Activated CD8-positive, alpha-beta memory T cell treated with anti-CD3 and anti-CD28 coated beads, Interleukin-2, amount 50 U/mL, for 24 hours (primary cell): Measurements from ENCODE around the gene GBX1.

Experiments used
- DNase-seq: peaks from one replicate; pipeline ENCODE4 v3.0.0-alpha.2; 2020; ENCODE audit errors: extremely low read depth

Gene GBX1

DNA sequence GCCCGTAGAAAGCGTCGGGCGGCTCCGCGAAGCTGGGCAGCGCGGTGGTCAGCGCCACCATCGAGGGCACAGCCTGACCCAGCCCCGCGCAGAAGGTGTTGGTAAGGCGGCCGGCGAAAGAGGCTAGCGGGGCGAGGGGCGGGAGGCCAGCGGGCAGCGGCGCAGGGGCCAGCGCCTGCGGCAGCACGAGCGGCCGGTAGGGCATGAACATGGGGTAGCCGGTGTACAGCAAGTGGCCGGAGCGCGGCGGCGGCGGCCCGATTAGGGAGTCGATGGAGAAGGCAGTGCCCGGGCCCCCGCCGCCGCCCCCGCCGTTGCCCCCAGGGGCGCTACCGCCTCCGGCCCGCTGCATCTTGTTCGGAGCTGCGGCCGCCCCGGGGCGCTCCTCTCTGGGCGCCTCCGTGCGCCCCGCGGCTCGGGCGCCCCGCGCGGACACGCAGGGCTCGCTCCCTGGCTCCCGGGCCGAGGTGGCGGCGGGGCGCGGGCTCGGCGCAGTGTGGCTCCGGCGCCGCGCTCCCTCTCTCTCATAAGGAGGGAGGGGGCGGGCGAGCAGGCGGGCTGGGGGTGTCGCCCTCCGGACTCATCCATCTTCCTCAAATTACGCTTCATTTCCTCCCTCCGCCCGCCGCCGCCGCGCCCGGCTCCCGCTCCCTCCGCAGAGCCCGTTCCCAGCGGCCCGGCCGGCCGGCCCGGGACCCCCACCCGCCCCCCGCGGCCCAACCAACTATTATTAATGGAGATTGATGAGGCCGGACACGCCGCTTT is at the start of gene GBX1:
Gene GBX1 (minus strand): TSS at position 498 of the 765 bp plus-strand sequence. CDS start 146 bp downstream, at position 352.
- DNase-seq: no peak

- no peak for DNase-seq
Observed at GRCh38 chr7:151215396-151215795, 47.9 kb upstream of the GBX1 start.

DNA sequence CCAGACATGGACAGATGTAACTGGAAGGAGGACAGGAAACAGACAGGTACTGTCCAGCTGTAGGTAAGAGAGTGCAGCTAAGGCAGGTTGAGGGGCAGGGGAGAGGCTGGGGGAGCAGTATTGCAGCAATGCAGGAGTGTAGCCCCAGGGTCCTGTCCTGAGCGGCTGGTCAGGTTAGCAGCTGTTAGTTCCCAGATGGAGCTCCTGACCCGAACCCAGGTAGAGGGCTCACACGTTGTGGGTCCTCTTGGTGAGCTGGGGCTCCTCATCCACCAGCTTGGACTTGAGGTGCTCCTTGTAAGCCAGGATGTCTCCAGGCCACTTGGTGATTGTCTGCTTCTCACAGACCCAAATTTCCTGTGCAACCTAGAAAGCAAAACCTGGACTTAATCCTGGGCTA is 46.3 kb upstream of the GBX1 start:
- no peak for DNase-seq

GRCh38 chr7:151212626-151213025 is 45.1 kb upstream of the GBX1 start:
- no peak for DNase-seq

- DNase-seq: no peak
Observed at GRCh38 chr7:151211155-151211772, 43.8 kb upstream of the GBX1 start.

DNA sequence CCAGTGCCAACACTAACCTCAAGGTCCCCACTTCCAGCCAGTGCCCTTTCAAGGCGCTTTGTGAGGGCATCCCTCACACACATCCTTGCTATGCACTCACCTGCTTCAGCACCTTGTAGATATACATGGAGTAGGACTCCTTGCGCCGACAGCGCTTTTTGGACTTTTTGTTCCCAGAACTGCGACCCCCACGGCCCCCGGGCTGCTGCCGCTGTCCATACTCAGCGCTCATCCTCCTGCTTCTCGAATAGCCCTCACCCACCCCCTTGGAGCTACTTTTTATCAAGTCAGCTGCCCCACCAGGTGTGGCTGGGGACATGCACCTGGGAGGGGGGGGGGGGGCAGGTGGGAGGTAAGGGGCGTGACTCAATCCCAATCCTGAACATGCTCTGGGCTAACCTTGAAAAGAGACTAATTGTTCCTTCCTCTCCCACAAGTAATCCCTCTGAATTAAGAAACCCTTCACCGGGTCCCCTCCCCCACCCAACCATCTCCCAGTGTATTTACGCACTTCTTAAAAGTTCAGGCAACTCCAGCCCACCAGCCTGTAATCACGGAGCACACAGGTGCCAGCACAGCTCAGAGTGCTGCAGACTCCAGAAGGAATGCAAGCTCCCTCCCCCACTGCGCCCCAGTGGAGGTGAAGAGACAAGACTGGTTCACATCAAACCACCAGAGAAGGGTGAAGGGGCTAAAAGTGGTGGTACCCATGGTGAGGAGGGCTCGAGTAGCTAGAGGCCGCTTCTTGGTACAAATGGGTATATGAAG is 42.8 kb upstream of the GBX1 start, which contains the start of gene H2BK1:
Gene H2BK1 (minus strand): TSS at position 402 of the 768 bp plus-strand sequence. CDS start 170 bp downstream, at position 232.
- DNase-seq: no peak

DNA sequence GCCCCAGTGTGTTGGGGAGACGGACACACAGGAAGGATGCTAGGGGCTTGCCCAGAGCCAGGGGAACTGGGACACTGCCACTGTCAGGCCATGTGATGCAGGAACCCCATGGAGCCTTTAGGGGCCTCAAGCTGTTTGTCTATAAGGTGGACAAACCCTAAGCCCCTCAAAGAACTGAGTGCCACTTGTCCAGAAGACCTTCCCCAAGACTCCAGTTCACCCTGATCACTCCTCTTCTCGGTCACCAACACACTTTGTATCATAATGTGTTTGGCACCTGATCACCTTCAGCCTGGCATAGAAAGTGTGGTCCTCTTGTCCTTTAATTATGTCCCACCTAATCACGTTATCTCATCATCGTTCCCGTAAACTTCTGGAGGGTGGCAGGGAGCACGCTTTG is 42.1 kb upstream of the GBX1 start:
- no peak for DNase-seq

DNA sequence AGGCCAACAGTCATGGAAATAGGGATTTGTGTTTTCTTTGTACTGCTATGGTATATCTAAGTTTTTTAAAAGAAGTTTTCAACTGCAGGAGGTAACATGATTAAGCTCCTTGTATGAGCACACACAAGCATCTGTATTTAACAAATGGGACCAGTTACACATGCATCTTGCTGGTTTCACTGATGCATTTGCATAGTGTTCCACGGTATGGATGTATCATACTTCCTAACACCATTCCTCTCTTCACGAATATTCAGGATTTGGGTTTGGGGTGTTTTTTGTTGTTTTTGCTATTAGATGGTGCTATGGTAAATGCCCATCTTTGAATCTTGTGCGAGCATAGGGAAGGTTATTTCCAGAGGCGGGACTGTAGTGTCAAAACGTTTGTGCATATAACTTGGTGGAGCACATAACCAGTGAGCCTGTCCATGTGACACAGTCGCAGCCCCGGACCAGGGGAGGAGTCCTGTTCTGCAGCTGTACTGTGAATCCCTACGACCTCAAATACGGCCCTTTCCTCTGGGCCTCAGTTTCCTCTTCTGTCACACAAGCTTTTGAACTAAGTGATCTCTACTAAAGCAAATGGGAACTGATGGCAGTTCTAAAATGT is 40.9 kb upstream of the GBX1 start:
- no peak for DNase-seq

GRCh38 chr7:151207804-151208203 is 40.3 kb upstream of the GBX1 start:
- no peak for DNase-seq

DNA sequence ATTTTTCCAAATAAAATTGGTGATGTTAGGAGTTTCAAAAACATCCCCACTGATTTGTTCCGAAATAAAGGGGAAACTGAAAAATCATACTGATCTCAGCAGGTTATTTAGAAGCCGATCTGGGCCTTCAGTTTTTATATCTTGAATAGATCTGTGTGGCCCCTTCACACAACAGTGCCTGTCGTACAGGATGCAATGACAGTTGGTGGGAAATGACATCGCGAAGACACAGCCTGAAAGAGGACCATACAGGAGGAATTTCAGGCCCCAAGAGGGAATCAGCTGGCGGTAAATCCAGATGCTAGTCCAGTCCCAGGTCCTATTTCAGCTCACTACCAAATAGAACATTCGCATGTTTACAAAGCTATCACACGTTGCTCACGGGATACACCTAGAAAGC is 39.8 kb upstream of the GBX1 start:
- no peak for DNase-seq

DNA sequence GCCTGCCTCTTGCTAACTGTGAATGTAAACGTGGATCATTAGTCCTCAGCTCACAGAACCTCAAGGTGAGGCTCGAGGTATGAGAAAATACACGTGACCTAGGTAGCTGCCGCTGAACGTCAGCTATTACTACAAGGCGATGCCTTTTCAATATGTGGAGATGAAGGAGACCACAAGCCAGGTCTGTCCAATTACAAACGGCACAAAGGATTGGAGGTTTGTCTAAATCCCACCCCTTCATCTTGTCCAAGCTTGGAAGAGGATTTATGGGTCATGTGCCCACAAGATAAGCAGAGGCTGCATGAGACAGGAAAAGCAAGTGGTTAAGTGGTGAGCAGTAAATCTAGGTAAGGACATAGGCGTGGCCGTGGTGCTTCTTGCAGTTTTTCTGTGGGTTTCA is 39.4 kb upstream of the GBX1 start:
- no peak for DNase-seq

DNA sequence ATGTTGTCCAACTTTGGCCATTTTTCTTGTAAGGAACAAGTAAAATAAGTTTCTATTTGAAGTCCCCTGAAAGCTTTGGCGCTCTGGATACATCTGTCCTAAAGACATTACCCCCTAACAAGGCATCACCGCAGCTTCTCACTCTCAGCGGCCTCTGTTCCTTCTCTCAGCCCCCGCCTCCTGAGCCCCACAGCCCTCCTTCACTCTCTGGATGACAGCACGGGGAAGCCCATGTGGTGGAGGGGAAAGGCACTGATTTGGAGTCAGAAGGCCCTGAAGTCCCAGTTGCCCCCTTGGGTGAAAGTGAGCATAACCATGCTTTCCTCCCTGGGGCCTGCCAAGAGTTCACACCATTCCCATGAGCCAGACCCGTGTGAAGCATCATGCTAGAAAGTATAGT is 38.2 kb upstream of the GBX1 start:
- DNase-seq: no peak

GRCh38 chr7:151204383-151205032 is 37.0 kb upstream of the GBX1 start:
- no peak for DNase-seq

DNA sequence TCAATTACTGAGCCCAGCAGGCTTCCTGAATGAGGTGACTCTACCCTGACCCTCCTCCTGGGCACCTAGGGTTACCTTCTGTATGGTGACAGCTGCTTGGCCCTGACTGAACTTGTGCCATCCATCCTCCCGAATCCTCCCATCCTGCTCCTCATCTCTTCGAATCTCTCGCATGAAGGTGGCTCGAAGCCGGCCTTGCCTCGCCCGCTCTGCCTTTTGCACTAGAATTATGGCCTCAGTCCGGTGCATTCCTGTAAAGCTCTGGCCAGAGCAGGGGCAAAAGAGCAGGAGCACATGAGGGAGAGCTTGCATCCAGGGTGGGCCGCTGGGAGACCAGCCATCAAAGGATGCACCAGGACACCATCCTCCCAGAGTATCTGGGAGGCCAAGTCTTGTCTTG is 35.3 kb upstream of the GBX1 start:
- no peak for DNase-seq

DNA sequence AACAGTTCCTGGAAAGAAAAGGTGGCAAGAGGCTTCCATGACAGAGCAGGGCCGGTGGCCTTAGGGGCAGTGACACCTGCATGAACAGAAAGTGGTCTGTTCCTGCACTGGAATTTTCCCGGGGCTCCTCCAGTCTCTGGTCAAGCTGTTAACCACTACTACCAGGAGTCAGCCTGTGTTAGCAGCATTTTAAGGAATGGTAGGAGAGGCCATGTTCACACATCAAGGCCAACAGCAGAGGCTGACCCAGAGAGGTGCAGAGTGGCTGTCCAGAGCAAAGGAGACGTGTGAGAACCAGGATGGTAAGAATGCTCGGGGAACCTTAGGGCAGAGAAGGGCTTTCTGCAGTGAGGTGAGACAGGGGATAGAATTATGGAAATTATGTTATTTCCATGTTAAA is 34.3 kb upstream of the GBX1 start:
- no peak for DNase-seq

GRCh38 chr7:151201344-151201743 is 33.9 kb upstream of the GBX1 start:
- no peak for DNase-seq

DNA sequence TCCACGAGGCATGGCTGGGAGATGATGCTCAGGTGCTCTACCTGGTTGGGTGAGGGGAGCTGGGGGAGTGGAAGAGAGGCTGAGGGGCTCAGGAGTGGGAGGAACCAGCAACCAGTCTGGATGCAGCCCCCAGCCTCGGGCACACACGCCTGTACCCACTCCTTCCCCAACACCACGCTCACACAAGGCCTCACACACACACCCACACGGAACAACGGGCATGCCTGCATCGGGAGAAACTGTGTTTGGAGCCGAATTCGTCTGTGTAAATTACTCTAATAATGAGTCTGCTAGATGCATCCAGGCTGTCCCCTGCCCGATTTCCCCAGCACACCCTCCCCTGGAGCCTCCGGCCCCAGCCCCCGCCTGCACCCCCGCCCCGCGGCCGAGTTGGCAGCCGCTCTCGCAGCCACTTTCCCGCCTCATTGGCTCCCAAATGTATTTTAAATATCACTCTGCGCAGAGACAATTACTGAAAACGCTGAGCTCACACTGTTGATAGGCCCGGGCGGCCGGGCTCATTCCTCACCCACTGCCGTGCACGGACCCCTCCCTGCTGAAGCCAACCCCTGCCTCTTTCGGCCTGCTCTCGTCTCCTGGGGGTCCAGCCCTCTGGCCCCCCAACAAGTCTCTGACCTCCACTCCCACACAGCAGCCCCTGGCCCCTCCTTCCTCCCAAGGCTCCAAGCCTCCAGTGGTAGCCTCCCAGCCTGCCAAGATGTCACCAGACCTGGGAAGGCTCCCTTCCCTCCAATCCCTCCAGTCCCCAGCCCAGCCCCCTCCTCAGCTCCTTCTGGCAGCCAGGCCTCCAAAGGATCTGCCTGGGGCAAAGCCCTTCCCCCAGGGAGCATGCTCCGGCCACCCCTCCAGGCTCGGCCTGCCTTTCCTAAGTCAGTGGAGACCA is 31.7 kb upstream of the GBX1 start:
- no peak for DNase-seq

DNA sequence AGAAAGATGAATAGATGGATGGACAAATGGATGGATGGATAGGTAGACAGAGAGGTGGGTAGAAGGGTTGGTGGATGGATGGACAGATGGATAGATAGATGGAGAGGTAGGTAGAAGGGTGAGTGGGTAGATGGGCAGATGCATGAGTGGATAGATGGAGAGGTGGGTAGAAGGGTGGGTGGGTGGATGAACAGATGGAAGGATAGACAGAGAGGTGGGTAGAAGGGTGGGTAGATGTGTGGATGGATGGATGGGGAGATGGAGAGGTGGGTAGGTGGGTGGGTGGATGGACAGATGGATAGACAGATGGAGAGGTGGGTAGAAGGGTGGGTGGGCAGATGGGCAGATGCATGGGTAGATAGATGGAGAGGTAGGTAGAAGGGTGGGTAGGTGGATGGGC is 30.4 kb upstream of the GBX1 start:
- DNase-seq: no peak

- DNase-seq: no peak
Observed at GRCh38 chr7:151195616-151196450, 28.3 kb upstream of the GBX1 start.

- no peak for DNase-seq
Observed at GRCh38 chr7:151194188-151194587, 26.7 kb upstream of the GBX1 start.
